Ramos (cell line): ENCODE measurements around the gene PEX10.

Source experiments
- in situ Hi-C: fragments of 300-500 bp; cut with MboI; formaldehyde crosslinking; loops from one replicate; pipeline ENCODE4 v1.14.3; 2022; ENCODE audit warnings: low sequenced_read_pairs; ENCODE audit not compliant: unreplicated experiment

The PEX10 gene

DNA sequence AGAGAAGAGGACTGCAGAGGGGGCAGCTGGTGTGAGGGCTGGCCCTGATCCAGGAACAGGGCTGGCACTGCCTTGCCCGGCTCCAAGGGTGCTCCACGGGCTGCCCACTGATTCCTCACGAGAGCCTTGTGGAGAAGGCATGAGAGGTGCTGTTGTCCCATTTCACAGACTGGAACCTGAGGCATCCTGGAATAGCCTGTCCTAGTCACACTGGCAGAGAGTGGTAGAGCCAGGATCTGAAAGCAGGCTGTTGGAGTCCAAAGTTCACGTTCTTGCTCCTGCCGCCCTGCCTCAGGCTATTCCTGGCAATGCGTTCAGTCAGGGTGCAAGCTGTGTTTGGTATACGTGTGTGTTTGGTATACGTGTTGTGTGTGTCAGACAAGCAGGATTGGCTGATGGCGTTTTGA lies 18.9 kb downstream of the PEX10 start:
- in situ Hi-C loops, result loop anchor here (25.0 kb wide), 1 partner anchor 781 kb away; the partner anchor contains the start of genes FNDC10 and MIB2

GRCh38 chr1:2392686-2393085 lies 19.7 kb downstream of the PEX10 start:
- in situ Hi-C loops, result loop anchor here (25.0 kb wide), 1 partner anchor 780 kb away; the partner anchor contains the start of genes FNDC10 and MIB2

- in situ Hi-C loops, result loop anchor here (25.0 kb wide), 1 partner anchor 780 kb away; the partner anchor contains the start of genes FNDC10 and MIB2
Measured at GRCh38 chr1:2391931-2392509, 20.3 kb downstream of the PEX10 start.

DNA sequence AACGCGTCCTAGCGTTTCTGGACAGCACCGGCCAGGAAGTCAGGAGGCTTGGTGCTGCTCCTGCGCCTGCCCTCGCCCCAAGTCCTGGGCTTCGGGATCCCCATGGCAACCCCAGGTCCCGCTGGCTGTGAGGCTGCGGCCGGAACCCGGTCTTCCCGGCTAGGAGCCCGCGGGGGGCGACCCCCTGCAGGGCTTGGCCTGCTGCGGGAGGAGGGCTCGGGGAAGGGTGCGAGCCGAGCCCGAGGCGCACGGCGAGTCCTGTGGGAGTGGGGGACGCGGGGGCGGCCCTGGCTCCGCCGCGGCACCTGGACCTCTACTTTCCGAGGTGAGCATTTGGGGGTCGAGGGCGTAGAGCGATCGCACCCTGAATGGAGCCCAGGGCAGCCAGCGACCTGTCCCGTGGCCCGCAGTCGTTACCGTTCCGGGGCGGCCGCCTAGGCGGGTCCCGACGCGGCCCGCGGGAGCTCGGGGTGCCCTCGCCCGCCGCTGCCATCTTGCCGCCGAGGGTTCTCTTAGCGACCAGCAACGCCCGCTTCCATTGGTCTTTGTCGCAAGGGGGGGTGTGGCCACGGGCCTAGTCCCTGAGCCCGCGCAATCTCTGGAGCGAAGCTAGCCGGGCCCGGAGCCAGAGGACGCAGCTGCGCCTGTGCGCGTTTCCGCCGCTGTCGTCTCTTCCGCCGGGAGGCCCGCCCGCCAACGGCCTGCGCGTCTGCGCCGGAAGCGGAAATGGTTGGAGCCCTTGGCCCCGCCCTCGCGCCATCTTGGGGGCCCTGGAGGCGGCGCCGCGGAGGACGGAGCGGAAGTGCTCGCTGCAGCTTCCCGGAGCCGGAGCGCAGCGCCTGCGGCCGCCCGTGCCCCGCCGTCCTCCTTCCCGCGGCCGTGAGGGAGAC lies 21.1 kb downstream of the PEX10 start, which contains the start of the genes MORN1 and RER1:
TSS of gene MORN1 (minus strand) at position 514 of the 890 bp plus-strand sequence. CDS start at position 493, 21 bp downstream.
TSS of gene RER1 (plus strand) at position 801 of the 890 bp plus-strand sequence. CDS start 3,950 bp downstream, outside the sequence.
- in situ Hi-C loops, result loop anchor here (25.0 kb wide), 1 partner anchor 779 kb away; the partner anchor contains the start of genes FNDC10 and MIB2

DNA sequence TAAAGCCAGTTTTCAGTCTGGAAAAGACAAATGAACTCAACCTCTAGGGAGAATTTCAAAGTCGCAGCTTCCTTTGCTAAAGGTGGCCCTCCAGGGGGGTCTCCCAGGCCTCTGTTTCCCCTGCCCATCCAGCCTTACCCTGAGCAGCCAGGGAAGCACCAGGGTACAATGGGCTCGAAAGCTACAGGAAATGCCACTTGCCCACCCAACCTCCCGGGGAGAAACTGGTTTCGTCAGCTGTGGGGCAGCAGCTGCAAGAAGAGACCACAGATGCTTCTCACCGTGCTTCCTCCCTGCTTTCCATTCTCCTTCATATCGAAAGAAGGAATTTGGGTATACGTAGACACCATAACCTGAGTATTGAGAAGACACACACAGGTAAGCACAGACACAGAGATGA lies 22.7 kb downstream of the PEX10 start:
- in situ Hi-C loops, result loop anchor here (25.0 kb wide), 1 partner anchor 777 kb away; the partner anchor contains the start of genes FNDC10 and MIB2

GRCh38 chr1:2388004-2388913 lies 24.1 kb downstream of the PEX10 start:
- in situ Hi-C loops, result loop anchor here (25.0 kb wide), 1 partner anchor 776 kb away; the partner anchor contains the start of genes FNDC10 and MIB2

DNA sequence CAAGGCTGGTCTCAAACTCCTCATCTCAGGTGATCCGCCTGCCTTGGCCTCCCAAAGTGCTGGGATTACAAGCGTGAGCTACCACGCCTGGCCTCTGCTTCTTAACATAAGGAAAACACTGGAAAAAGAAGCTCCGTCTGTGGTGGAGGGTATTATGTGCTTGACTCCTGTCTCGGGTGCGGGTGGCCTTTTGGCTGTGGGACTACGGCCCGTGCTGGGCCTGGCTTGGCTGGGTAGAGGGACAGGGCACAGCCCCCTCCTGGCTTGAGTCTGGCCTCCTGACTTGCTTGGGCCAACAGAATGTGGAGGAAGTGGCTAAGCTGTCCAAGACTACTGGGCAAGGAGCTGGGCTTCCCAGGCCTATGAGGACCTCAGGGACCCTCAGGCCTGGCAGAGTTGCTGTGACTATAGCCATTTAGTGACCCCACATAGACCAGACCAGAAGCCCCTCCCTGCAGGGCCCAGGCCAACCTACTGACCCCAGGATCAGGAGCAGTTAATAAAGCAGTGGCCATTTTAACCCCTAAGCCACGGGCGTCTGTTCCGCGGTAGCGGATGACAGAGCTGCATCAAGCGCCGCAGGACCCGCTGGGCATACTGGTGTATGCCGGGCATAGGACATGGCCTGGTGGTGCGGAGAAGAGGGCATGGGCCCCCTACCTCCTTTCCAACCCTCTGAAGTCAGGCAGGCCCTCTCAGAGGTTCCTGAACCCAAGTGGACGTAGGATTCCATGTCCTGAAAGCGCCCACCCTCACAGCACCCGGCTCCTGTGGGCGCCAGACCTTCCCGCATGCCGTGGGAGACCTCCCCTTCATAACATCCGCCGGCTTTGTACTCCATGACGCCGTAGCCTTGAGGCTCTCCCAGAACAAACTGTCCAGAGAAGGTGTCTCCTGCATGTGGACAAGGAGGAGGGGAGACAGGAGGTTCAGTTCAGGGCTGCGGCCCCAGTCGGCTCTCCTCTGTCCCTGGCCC lies 25.4 kb downstream of the PEX10 start:
- in situ Hi-C loops, result loop anchor here (25.0 kb wide), 1 partner anchor 775 kb away; the partner anchor contains the start of genes FNDC10 and MIB2

DNA sequence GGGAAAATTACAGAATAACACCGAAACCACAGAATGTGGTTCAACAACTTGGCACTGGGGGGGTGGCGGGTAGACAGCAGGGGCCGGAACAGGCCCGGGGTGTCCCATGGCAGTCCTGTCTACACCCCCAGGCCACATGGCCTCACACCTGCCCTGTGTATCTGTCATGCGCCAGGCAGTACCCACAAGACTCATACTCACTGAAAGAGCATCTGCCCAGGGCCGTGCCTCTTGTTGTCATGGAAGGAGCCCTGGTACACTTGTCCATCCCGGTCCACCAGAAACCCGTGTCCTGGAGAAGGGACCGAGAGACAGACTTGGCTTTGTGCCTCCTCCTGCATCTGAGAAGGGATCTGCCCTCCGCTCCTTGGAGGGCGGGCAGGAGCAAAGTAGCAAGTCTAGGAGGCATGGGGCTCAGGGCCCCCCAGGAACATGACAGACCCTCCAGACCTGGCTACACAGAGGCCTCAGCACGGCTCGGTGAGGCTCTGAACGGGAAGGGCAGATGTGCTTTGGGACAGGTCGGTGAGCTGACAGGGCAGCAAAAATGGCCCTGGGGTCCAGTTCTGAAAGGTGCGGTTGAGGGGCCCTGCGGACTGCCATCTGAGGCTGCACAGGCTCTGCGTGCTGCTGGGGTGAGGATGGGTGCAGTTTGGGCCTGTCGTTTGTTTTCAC lies 26.6 kb downstream of the PEX10 start:
- in situ Hi-C loops, result loop anchor here (25.0 kb wide), 1 partner anchor 773 kb away; the partner anchor contains the start of genes FNDC10 and MIB2

DNA sequence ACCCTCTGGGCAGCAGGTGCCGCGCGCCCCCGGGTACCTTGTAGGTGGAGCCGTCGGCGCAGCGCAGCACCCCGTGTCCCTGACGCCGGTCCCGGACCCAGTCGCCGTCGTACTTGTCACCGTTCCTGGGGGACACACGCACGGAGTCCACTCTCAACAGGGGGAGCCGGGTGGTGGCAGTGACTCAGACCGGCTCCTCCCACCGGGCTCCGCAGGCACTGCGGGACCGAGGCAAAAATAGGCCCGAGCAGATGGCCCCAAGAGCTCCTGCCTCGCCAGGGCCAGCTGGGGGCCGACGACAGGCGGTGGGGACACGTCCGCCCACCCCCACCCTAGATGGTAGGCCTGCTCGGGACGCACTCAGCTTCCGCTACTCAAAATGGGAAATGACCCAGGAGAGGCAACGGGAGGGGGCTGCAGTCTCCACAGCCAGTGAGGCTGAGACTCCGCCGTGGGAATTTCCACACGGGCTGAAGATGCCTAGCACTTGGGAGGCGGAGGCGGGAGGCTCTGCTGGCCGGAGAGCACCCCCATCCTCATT lies 27.4 kb downstream of the PEX10 start:
- in situ Hi-C loops, result loop anchor here (25.0 kb wide), 1 partner anchor 773 kb away; the partner anchor contains the start of genes FNDC10 and MIB2

DNA sequence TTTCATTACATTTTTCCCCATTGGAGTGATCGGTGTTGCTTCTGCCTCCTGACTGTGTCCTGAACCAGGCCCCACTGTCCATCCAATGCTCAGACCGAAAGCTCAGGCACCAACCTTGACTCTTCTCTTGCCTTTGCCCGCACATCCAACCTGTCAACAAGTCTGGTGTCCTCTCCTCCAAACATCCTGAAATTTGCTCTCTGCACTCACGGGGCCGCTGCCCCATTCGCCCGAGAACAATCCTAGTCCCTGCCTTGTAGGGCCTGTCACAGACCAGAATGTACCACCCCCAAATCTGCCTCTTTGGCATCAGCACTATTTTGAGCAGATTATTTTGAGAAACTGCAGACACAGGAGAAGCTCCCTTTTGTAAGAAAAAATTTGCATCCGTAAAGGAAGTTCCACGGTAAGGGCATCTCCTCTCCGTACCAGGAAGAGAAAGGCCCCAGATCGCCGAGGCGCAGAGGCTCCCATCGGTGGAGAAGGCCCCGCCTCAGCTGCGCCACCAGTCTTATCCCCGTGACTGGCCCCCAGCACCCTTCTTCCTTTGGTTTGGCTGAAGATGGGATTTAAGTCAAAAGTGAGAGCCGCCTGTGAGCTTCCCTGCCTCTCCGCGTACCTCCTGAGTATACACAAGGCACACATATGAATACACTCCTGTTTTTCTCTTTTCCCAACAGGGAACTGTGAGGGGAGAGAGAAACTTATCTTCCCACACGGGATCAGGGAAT lies 28.1 kb downstream of the PEX10 start:
- in situ Hi-C loops, result loop anchor here (25.0 kb wide), 1 partner anchor 772 kb away; the partner anchor contains the start of genes FNDC10 and MIB2

GRCh38 chr1:2383576-2383975 lies 28.8 kb downstream of the PEX10 start:
- in situ Hi-C loops, result loop anchor here (25.0 kb wide), 1 partner anchor 771 kb away; the partner anchor contains the start of genes FNDC10 and MIB2

- in situ Hi-C loops, result loop anchor here (25.0 kb wide), 1 partner anchor 770 kb away; the partner anchor contains the start of genes FNDC10 and MIB2
Measured at GRCh38 chr1:2382621-2383361, 29.6 kb downstream of the PEX10 start.

- in situ Hi-C loops, result loop anchor here (25.0 kb wide), 1 partner anchor 770 kb away; the partner anchor contains the start of genes FNDC10 and MIB2
Measured at GRCh38 chr1:2381741-2382620, 30.4 kb downstream of the PEX10 start.

GRCh38 chr1:2380816-2381591 lies 31.4 kb downstream of the PEX10 start:
- in situ Hi-C loops, result loop anchor here (25.0 kb wide), 1 partner anchor 769 kb away; the partner anchor contains the start of genes FNDC10 and MIB2
